ENCODE results near the gene LTBP1. TPM values are rescaled to one million over a fixed set of nuclear protein-coding genes. Genes with fewer than 3 reads are reported as not detected.

The LTBP1 gene
- total RNA-seq, 1 experiment from 2014 or later: 12.5 TPM

GRCh38 chr2:33335516-33335915 is 388.8 kb downstream of the LTBP1 start:
- no peaks in the 10 kb centered on the region for H3K36me3 ChIP-seq (ENCODE audit: control insufficient read depth, insufficient read depth, low read length)
- no peaks in the 10 kb centered on the region for H3K9me3 ChIP-seq (ENCODE audit: control insufficient read depth, insufficient read depth, low read depth, low read length)
- H3K27me3 ChIP-seq (ENCODE audit: control insufficient read depth, insufficient read depth, low read length): no peaks in the 10 kb centered on the region
- TF ChIP-seq POLR2AphosphoS5 (IDR thresholded peaks at IDR 0.05; ENCODE audit: low read depth, low read length) (no peak), CTCF (IDR thresholded peaks at IDR 0.05) (no peak), SIN3A (IDR thresholded peaks at IDR 0.05; ENCODE audit: borderline replicate concordance, insufficient read depth, low read depth, low read length) (no peak), TCF7L2 (IDR thresholded peaks at IDR 0.05; ENCODE audit: low read depth, low read length) (no peak)
- TF ChIP-seq, protein P1, sequence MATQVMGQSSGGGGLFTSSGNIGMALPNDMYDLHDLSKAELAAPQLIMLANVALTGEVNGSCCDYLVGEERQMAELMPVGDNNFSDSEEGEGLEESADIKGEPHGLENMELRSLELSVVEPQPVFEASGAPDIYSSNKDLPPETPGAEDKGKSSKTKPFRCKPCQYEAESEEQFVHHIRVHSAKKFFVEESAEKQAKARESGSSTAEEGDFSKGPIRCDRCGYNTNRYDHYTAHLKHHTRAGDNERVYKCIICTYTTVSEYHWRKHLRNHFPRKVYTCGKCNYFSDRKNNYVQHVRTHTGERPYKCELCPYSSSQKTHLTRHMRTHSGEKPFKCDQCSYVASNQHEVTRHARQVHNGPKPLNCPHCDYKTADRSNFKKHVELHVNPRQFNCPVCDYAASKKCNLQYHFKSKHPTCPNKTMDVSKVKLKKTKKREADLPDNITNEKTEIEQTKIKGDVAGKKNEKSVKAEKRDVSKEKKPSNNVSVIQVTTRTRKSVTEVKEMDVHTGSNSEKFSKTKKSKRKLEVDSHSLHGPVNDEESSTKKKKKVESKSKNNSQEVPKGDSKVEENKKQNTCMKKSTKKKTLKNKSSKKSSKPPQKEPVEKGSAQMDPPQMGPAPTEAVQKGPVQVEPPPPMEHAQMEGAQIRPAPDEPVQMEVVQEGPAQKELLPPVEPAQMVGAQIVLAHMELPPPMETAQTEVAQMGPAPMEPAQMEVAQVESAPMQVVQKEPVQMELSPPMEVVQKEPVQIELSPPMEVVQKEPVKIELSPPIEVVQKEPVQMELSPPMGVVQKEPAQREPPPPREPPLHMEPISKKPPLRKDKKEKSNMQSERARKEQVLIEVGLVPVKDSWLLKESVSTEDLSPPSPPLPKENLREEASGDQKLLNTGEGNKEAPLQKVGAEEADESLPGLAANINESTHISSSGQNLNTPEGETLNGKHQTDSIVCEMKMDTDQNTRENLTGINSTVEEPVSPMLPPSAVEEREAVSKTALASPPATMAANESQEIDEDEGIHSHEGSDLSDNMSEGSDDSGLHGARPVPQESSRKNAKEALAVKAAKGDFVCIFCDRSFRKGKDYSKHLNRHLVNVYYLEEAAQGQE (IDR thresholded peaks at IDR 0.05; ENCODE audit: insufficient read depth in 1 of 2, low read depth in 2 of 2, low read length in 1 of 2): no peak
- H3K4me1 ChIP-seq (ENCODE audit: control insufficient read depth, insufficient read depth, low read length): no peaks in the 10 kb centered on the region
- no peak overlapping the region for H3K4me3 ChIP-seq (ENCODE audit: low read depth in 2 of 2, low read length in 2 of 2)
- H3K27ac ChIP-seq (ENCODE audit: low read length): no peak overlapping the region
- in situ Hi-C loops (cut with HindIII; ENCODE audit: low pct_unique_long_range_greater_than_20kb, low sequenced_read_pairs) (no loop called here), intact Hi-C loops (cut with micrococcal nuclease; ENCODE audit: unreplicated experiment) (no loop called here)
- ChIA-PET CTCF (no interaction called here), POLR2A (no interaction called here)
- no TSS peak for BruUV-seq (replicated peaks)
- DNase-seq (ENCODE audit: low read depth, low spot score): no peak
- ATAC-seq: no peak

- DNase-seq (ENCODE audit: low read depth, low spot score) (no peak), ATAC-seq (no peak)
- Histone ChIP-seq H3K27ac (ENCODE audit: low read length) (no peak overlapping the region), H3K9me3 (ENCODE audit: control insufficient read depth, insufficient read depth, low read depth, low read length) (no peaks in the 10 kb centered on the region), H3K4me1 (ENCODE audit: control insufficient read depth, insufficient read depth, low read length) (no peaks in the 10 kb centered on the region), H3K36me3 (ENCODE audit: control insufficient read depth, insufficient read depth, low read length) (no peaks in the 10 kb centered on the region), H3K27me3 (ENCODE audit: control insufficient read depth, insufficient read depth, low read length) (no peaks in the 10 kb centered on the region), H3K4me3 (ENCODE audit: low read depth in 2 of 2, low read length in 2 of 2) (no peak overlapping the region)
- in situ Hi-C loops (cut with HindIII; ENCODE audit: low pct_unique_long_range_greater_than_20kb, low sequenced_read_pairs) (no loop called here), intact Hi-C loops (cut with micrococcal nuclease; ENCODE audit: unreplicated experiment) (no loop called here)
- CTCF ChIA-PET: no interaction called here
- POLR2A ChIA-PET: no interaction called here
- TF ChIP-seq CTCF (IDR thresholded peaks at IDR 0.05): no peak
- TF ChIP-seq TCF7L2 (IDR thresholded peaks at IDR 0.05; ENCODE audit: low read depth, low read length): no peak
- TF ChIP-seq, protein P1 (IDR thresholded peaks at IDR 0.05; ENCODE audit: insufficient read depth in 1 of 2, low read depth in 2 of 2, low read length in 1 of 2): no peak
- no TSS peak for BruUV-seq (replicated peaks)
Observed at GRCh38 chr2:33336036-33336625, 389.4 kb downstream of the LTBP1 start.

All from Panc1 (cell line).